GM19452 (cell line): ENCODE data around the gene SPACDR.

Experiments
- ATAC-seq: cut with Tn5 transposase; IDR thresholded peaks from one replicate; pipeline ENCODE4 v1.9.1; 2021; ENCODE audit not compliant: unreplicated experiment

Gene SPACDR

DNA sequence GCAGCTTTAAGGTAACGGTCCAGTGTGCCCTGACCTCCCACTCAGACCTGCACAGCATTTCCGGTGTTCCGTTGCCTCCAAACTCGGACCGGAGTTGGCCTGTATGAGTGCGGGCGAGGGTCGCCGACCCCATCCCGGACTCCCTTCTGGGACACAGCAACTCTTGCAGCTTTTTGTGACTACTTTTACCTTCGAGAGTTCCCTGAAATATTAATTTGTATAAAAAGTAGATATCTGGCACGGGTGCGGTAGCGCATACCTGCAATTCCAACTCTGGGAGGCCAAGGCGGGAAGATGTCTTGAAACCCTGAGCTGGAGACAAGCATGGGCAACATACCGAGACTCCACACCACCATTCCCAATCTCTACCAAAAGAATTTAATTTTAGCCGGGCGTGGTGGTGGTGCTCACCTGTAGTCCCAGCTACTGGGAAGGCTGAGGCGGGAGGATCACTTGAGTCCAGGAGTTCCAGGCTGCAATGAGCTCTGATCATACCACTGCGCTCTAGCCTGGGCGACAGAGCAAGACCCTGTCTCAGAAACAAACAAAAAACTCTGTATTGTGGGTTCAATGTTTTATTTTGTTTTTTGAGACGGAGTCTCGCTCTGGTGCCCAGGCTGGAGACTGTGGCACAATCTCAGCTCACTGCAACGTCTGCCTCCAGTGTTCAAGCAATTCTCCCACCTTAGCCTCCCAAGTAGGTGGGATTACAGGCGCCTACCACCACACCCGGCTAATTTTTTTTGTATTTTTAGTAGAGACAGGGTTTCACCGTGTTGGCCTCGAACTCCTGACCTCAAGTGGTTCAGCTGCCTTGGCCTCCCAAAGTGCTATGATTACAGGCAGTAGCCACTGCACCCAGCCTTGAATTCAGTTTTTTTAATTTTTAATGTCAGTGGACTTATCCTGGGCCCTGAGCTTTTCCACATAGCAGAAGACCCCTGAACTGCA lies 26.6 kb downstream of the SPACDR start:
- no peak for ATAC-seq

GRCh38 chr7:100435401-100436304 lies 28.4 kb downstream of the SPACDR start:
- peak; percentile 31 for ATAC-seq

GRCh38 chr7:100434297-100435144 lies 29.5 kb downstream of the SPACDR start:
- ATAC-seq: no peak

GRCh38 chr7:100433592-100434296 lies 30.3 kb downstream of the SPACDR start:
- ATAC-seq: no peak

GRCh38 chr7:100433276-100433591 lies 30.8 kb downstream of the SPACDR start:
- no peak for ATAC-seq

GRCh38 chr7:100432621-100433275 lies 31.3 kb downstream of the SPACDR start:
- no peak for ATAC-seq

GRCh38 chr7:100432053-100432452 lies 32.0 kb downstream of the SPACDR start:
- no peak for ATAC-seq

- ATAC-seq: no peak
Observed at GRCh38 chr7:100431286-100431735, 32.7 kb downstream of the SPACDR start.

DNA sequence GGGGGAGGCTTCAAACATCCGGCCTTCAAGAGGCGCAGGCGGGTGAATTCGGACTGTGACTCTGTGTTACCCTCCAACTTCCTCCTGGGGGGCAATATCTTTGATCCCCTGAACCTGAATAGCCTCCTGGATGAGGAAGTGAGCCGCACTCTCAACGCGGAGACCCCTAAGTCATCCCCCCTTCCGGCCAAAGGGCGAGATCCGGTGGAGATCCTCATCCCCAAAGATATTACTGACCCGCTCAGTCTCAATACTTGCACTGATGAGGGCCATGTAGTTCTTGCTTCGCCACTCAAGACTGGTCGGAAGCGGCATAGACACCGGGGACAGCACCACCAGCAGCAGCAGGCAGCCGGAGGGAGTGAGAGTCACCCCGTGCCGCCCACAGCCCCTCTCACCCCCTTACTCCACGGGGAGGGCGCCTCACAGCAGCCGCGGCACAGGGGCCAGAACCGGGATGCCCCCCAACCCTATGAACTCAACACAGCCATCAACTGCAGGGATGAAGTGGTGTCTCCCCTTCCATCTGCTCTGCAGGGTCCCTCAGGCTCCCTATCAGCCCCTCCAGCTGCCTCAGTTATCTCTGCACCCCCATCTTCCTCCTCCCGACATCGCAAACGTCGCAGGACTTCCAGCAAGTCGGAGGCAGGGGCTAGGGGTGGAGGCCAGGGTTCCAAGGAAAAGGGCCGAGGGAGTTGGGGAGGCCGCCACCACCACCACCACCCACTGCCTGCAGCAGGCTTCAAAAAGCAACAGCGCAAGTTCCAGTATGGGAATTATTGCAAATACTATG lies 33.4 kb downstream of the SPACDR start:
- ATAC-seq: no peak

DNA sequence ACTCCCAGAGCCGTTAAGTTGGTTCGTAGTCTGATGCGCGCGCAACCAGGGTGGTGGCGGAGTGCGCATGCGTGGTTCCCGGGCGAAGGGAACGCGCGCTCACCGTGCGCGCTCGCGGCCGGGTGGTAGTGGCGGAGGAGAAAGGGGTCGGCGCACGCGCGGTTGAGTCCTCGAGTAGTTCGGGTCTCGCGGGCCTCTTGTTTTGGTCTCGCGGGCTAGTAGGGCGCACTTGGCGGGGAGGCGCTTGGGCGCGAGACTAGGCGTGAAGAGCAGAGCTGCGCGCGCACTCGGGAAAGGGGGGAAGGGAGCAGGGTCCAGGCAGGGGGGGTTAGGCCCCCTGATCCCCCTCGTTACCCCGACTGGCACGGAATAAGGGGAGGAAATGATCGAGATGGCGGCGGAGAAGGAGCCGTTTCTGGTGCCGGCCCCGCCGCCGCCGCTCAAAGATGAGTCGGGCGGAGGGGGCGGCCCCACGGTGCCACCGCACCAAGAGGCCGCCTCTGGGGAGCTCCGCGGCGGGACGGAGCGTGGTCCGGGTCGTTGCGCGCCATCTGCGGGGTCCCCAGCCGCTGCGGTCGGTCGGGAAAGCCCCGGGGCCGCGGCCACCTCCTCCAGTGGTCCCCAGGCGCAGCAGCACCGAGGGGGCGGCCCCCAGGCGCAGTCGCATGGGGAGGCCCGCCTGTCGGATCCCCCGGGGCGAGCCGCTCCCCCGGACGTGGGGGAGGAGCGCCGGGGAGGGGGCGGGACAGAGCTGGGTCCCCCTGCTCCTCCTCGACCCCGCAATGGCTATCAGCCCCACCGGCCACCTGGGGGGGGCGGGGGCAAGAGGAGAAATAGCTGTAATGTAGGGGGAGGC lies 34.2 kb downstream of the SPACDR start, which contains the start of gene MEPCE:
Gene MEPCE (plus strand): TSS at position 195 of the 856 bp plus-strand sequence. CDS start 188 bp downstream, at position 383.
- peak; percentile 35 for ATAC-seq

GRCh38 chr7:100428967-100429636 lies 35.0 kb downstream of the SPACDR start:
- peak; percentile 46 for ATAC-seq

GRCh38 chr7:100428199-100428966 lies 35.7 kb downstream of the SPACDR start, which contains the start of gene ZCWPW1:
TSS of gene ZCWPW1 (minus strand) at chr7:100428703. CDS start at chr7:100420649, 8,054 bp downstream.
- peak; percentile 43 for ATAC-seq

GRCh38 chr7:100427762-100428198 lies 36.3 kb downstream of the SPACDR start:
- ATAC-seq: no peak

GRCh38 chr7:100426516-100426915 lies 37.5 kb downstream of the SPACDR start:
- ATAC-seq: no peak

- ATAC-seq: no peak
Observed at GRCh38 chr7:100425347-100425746, 38.7 kb downstream of the SPACDR start.

GRCh38 chr7:100423315-100423714 lies 40.7 kb downstream of the SPACDR start:
- no peak for ATAC-seq
